GM12892 (cell line): ENCODE results near the gene SNX10.

Experiments
- POLR2A ChIP-seq: IDR thresholded peaks from 2 replicates; pipeline ENCODE4 v1.6.1; 2011; ENCODE audit warnings: low read depth, low read length, control low read depth
- TAF1 ChIP-seq: IDR thresholded peaks from 2 replicates; pipeline ENCODE4 v1.6.1; 2011; ENCODE audit warnings: low read depth, mild to moderate bottlenecking, control low read depth, low read length, borderline replicate concordance

DNA sequence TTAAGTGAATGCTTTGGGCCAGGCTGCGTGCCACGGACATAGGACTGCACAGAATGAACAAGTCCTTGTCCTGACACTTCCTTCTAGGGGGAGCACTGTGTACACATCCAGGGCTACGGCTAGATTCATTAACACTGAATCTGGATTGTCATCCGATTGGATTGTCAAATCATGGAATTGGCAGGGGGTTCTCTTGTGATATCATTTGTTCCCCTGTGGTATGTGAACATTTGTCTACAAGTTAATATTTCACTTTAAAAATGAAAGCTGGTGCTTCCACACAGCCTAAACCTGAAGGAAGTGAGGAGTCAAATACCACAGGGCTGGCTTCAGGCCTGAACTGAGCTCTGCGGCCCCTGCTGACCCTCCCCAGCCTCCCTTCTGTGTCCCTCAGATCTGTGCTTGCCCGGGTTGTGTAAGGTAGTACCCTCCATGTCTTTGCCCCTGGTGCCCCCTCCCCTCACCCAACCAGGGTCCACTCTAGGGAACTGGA is 75.6 kb downstream of the SNX10 start:
- TF ChIP-seq POLR2A (no peak), TAF1 (no peak)
